ENCODE data around the gene MIGA2.

- TF ChIP-seq CTCF (IDR thresholded peaks at IDR 0.05) (no peak), EZH2 (IDR thresholded peaks at IDR 0.05; ENCODE audit: borderline replicate concordance, insufficient read depth, low read depth, low read length, poor library complexity, severe bottlenecking) (no peak)
Observed at GRCh38 chr9:129052592-129052991, 16.2 kb downstream of the MIGA2 start.

Data from B cell (primary cell).